GM23338 (cell line): ENCODE measurements around the gene GSDME.

Experiments
- CREB1 ChIP-seq: fragments of 250-450 bp; sonication (Bioruptor Pico); IDR thresholded peaks from 2 replicates; pipeline ENCODE4 v1.5.0; 2020; ENCODE audit warnings: low read depth, mild to moderate bottlenecking, moderate library complexity
- CTCF ChIP-seq, 2 experiments: fragments of 200-600 bp in 1 of 2; sonication (generic) in 1 of 2; conservative IDR thresholded peaks; 2 replicates each; pipeline versions ENCODE4 v1.5.1 to v1.6.1; 2016 to 2017; ENCODE audit warnings: antibody characterized with exemption in 2 of 2, low read depth in 2 of 2, mild to moderate bottlenecking in 2 of 2, moderate library complexity in 1 of 2
- EZH2 ChIP-seq: fragments of 200-600 bp; sonication (generic); IDR thresholded peaks from one replicate; pipeline ENCODE4 v1.8.0; 2017; ENCODE audit warnings: antibody characterized with exemption, mild to moderate bottlenecking, low read depth; ENCODE audit not compliant: unreplicated experiment
- EZH2phosphoT487 ChIP-seq: fragments of 200-600 bp; sonication (generic); IDR thresholded peaks from one replicate; pipeline ENCODE4 v1.8.1; 2018; ENCODE audit warnings: antibody characterized with exemption; ENCODE audit not compliant: unreplicated experiment
- JUNB ChIP-seq: IDR thresholded peaks from one replicate; pipeline ENCODE4 v1.6.1; 2016; ENCODE audit warnings: antibody characterized with exemption; ENCODE audit not compliant: unreplicated experiment
- POLR2AphosphoS5 ChIP-seq: IDR thresholded peaks from 2 replicates; pipeline ENCODE4 v1.6.1; 2016; ENCODE audit warnings: antibody characterized with exemption, low read depth
- REST ChIP-seq: IDR thresholded peaks from one replicate; pipeline ENCODE4 v1.6.1; 2018; ENCODE audit warnings: antibody characterized with exemption; ENCODE audit not compliant: unreplicated experiment
- STAT1 ChIP-seq: IDR thresholded peaks from one replicate; pipeline ENCODE4 v1.6.1; 2016; ENCODE audit warnings: antibody characterized with exemption; ENCODE audit not compliant: unreplicated experiment
- ZNF114 ChIP-seq: fragments of 250-450 bp; sonication (Bioruptor Pico); IDR thresholded peaks from 2 replicates; pipeline ENCODE4 v1.5.0; 2020; ENCODE audit warnings: mild to moderate bottlenecking, moderate library complexity
- ZNF331 ChIP-seq: fragments of 250-450 bp; sonication (Bioruptor Pico); IDR thresholded peaks from 2 replicates; pipeline ENCODE4 v1.5.0; 2020; ENCODE audit warnings: low read depth, mild to moderate bottlenecking, moderate library complexity

- TF ChIP-seq ZNF331 (CRISPR knock-in tag) = no peak
- TF ChIP-seq CTCF (conservative IDR thresholded peaks at IDR 0.05; ENCODE audit: low read depth in 2 of 2) = no peak
- TF ChIP-seq JUNB = no peak
- TF ChIP-seq EZH2 = no peak
- TF ChIP-seq STAT1 = no peak
- no peak for TF ChIP-seq EZH2phosphoT487
- TF ChIP-seq POLR2AphosphoS5 = no peak
- TF ChIP-seq ZNF114 (CRISPR knock-in tag) = no peak
- no peak for TF ChIP-seq REST
- no peak for TF ChIP-seq CREB1 (CRISPR knock-in tag)
Observed at GRCh38 chr7:24669971-24670591, 87.2 kb downstream of the GSDME start.
